ENCODE results near the gene EDDM13. TPM values are rescaled to one million over a fixed set of nuclear protein-coding genes. Genes with fewer than 3 reads are reported as not detected.
"Not testable (repeated sequence)": the region's sequence is repeated elsewhere in the genome, so short reads cannot be mapped to it uniquely, and the experiment has no call there.

Gene EDDM13
- total RNA-seq, 5 donors from 2014 or later (not counting 1 experiment from before 2014, with no cell fraction given), result not detected

DNA sequence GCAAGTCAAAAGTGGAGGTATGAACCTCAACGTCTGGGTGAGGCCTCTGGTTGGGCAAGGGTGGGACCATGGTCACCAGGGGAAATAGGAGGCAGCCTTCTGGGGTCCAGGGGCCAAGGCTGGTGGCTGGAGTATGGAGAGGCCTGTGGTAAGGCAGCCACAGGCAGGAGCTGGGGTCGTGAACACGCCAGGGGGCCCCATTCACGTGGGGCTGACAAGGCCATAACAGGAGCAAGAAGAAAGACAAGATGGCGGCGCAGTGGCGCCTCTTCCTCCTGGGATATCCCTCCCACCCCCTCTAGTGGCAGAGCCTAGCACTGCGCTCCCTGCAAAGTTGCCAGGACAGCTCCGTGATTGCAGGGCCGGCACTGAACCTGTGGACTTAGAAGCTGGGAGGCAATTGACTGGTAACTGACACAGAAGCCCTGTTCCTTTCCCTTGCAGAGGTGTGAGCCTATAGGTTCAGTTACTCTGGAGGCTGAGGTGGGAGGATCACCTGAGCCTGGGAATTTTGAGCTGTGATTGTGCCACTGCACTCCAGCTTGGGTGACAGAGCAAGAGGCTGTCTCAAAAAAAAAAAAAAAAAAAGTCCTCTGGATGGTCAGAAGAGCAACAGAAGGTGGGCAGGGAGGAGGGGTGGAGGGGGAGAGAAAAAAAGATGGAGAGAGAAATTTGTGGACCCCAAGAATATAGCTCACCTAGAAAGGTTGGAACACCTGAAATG is 19.7 kb upstream of the EDDM13 start:
- Mint-ChIP-seq H3K27me3 (peaks cover 0 to 2% of the 10 kb centered on the region in 2 donors), H3K4me1 (peaks cover 0 to 3% (median 0%) of the 10 kb centered on the region in 3 donors), H3K27ac (no peak overlapping the region), H3K36me3 (peaks cover 4% of the 10 kb centered on the region), H3K9me3 (peaks cover 0 to 3% (median 0%) of the 10 kb centered on the region in 3 donors), H3K4me3 (no peak overlapping the region)
- ChIA-PET POLR2A (no interaction called here), CTCF (interaction anchor here (0.6 to 3.5 kb wide), 13 partner anchors 8 to 846 kb away, joined by 3 to 78 read pairs (median 4); no protein-coding TSS in a partner anchor)
- Histone ChIP-seq H3K27me3 (replicated peaks in 1 of 2; ENCODE audit: control insufficient read depth in 2 of 2, extremely low read depth in 1 of 2, insufficient read depth in 2 of 2, low read length in 1 of 2) (no peaks in the 10 kb centered on the region), H3K4me3 (ENCODE audit: control insufficient read depth in 1 of 2, extremely low read depth in 1 of 2, low read length in 1 of 2) (no peak overlapping the region), H3K36me3 (ENCODE audit: control insufficient read depth in 2 of 2, extremely low read depth in 1 of 2, insufficient read depth in 1 of 2, low read length in 1 of 2) (no peaks in the 10 kb centered on the region), H3K27ac (ENCODE audit: low read length) (no peak overlapping the region), H3K9me3 (no peaks in the 10 kb centered on the region), H3K4me1 (ENCODE audit: control insufficient read depth in 1 of 2, extremely low read depth in 1 of 2, insufficient read depth in 2 of 2, low read length in 2 of 2) (peaks cover 0 to 6% of the 10 kb centered on the region in 2 experiments)
- DNase-seq, result peak; percentile 25 to 72 (median 60)
- ATAC-seq (replicated peaks in 1 of 4), result peak in 3 of 4 experiments; percentile 31 to 59 (median 49)
- 51% methylated on average over 7 of the region's 10 CpGs for WGBS (ENCODE audit: insufficient coverage)

DNA sequence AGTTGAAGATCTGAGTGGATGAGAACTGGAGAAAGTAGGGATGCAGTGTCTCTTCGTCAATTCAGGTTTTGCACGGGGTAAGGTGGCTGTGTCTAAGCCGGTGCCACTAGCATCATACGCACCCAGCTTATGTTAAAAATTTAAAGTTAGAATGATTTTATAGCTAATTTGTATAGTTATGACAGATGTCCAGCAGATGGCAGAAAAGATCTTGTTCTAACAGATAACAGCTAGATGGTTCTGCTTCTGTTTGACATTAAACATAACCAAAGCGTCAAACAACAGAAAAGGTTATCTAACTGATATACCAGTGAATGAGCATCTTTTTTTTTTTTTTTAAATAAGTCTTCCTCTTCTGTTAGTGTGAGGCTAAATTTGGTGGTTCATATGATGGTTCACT is 18.8 kb upstream of the EDDM13 start:
- Histone ChIP-seq H3K4me1 (ENCODE audit: control insufficient read depth in 1 of 2, extremely low read depth in 1 of 2, insufficient read depth in 2 of 2, low read length in 2 of 2) (peaks cover 0 to 6% of the 10 kb centered on the region in 2 experiments), H3K36me3 (ENCODE audit: control insufficient read depth in 2 of 2, extremely low read depth in 1 of 2, insufficient read depth in 1 of 2, low read length in 1 of 2) (no peaks in the 10 kb centered on the region), H3K9me3 (no peaks in the 10 kb centered on the region), H3K4me3 (ENCODE audit: control insufficient read depth in 1 of 2, extremely low read depth in 1 of 2, low read length in 1 of 2) (no peak overlapping the region), H3K27me3 (replicated peaks in 1 of 2; ENCODE audit: control insufficient read depth in 2 of 2, extremely low read depth in 1 of 2, insufficient read depth in 2 of 2, low read length in 1 of 2) (no peaks in the 10 kb centered on the region), H3K27ac (ENCODE audit: low read length) (no peak overlapping the region)
- 75% methylated on average over 2 of the region's 5 CpGs for WGBS (ENCODE audit: insufficient coverage)
- ATAC-seq (replicated peaks in 1 of 4) (peak in 2 of 4 experiments; percentile 27 to 39), DNase-seq (peak in 1 of 35 experiments; percentile 66)
- no peak overlapping the region for H3K4me3 Mint-ChIP-seq
- ChIA-PET POLR2A (interaction anchor here in 1 of 2 donors (0.7 kb wide), 1 partner anchor 81 kb away, joined by 3 read pairs; no protein-coding TSS in a partner anchor), CTCF (interaction anchor here (0.6 to 3.5 kb wide), 17 partner anchors 8 to 1574 kb away, joined by 3 to 78 read pairs (median 4); no protein-coding TSS in a partner anchor)
- peaks cover 4% of the 10 kb centered on the region for H3K36me3 Mint-ChIP-seq
- H3K4me1 Mint-ChIP-seq, result peaks cover 0 to 3% (median 0%) of the 10 kb centered on the region in 3 donors
- H3K27me3 Mint-ChIP-seq, result peaks cover 0 to 5% of the 10 kb centered on the region in 2 donors
- H3K27ac Mint-ChIP-seq, result no peak overlapping the region
- H3K9me3 Mint-ChIP-seq, result peaks cover 0 to 3% (median 0%) of the 10 kb centered on the region in 3 donors

DNA sequence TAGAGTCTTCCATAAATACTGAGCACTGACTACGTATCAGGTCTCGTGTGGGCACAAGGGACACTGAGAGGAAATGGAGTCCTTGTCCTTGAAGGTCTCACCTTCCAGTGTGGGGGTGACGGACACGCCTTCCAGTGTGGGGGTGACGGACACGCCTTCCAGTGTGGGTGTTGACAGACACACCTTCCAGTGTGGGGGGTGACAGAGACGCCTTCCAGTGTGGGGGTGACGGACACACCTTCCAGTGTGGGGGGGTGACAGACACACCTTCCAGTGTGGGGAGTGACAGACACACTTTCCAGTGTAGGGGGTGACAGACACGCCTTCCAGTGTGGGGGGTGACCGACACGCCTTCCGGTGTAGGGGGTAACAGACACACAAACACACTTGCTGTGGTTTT is 14.3 kb upstream of the EDDM13 start:
- Mint-ChIP-seq H3K4me1 (peaks cover 0 to 3% (median 0%) of the 10 kb centered on the region in 3 donors), H3K9me3 (no peaks in the 10 kb centered on the region), H3K4me3 (no peak overlapping the region), H3K27me3 (peaks cover 0 to 5% of the 10 kb centered on the region in 2 donors), H3K36me3 (peaks cover 3% of the 10 kb centered on the region), H3K27ac (no peak overlapping the region)
- 74% methylated on average over 8 of the region's 12 CpGs for WGBS (ENCODE audit: insufficient coverage)
- Histone ChIP-seq H3K9me3 (no peaks in the 10 kb centered on the region), H3K4me1 (ENCODE audit: control insufficient read depth in 1 of 2, extremely low read depth in 1 of 2, insufficient read depth in 2 of 2, low read length in 2 of 2) (no peaks in the 10 kb centered on the region), H3K27ac (ENCODE audit: low read length) (no peak overlapping the region), H3K4me3 (ENCODE audit: control insufficient read depth in 1 of 2, extremely low read depth in 1 of 2, low read length in 1 of 2) (no peak overlapping the region), H3K36me3 (ENCODE audit: control insufficient read depth in 2 of 2, extremely low read depth in 1 of 2, insufficient read depth in 1 of 2, low read length in 1 of 2) (no peaks in the 10 kb centered on the region), H3K27me3 (replicated peaks in 1 of 2; ENCODE audit: control insufficient read depth in 2 of 2, extremely low read depth in 1 of 2, insufficient read depth in 2 of 2, low read length in 1 of 2) (no peaks in the 10 kb centered on the region)
- ChIA-PET CTCF (no interaction called here), POLR2A (no interaction called here)
- no peak for DNase-seq
- ATAC-seq (replicated peaks in 1 of 4), result no peak

DNA sequence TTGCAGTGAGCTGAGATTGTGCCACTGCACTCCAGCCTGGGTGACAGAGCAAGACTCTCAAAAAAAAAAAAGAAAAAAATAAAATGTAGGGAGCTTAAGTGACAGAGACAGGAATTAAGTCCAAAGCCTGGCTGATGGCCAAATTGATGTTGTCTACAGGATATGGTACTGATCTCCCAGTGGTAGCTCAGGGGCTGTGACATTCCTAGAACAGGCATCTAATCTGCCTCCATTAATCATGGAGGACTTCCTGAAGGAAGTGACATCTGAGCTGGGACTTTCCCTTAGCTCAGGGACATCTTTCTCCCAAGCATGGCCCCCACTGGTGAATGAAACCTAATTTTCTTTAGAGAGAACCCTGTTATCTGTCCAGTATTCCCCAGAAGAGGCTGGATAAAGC is 11.4 kb upstream of the EDDM13 start:
- no peaks in the 10 kb centered on the region for H3K9me3 ChIP-seq
- Mint-ChIP-seq H3K27me3 (peaks cover 0 to 5% of the 10 kb centered on the region in 2 donors), H3K4me3 (no peak overlapping the region), H3K9me3 (no peaks in the 10 kb centered on the region), H3K27ac (no peak overlapping the region), H3K4me1 (no peaks in the 10 kb centered on the region), H3K36me3 (peaks cover 6% of the 10 kb centered on the region)
- H3K36me3 ChIP-seq (ENCODE audit: control insufficient read depth in 2 of 2, extremely low read depth in 1 of 2, insufficient read depth in 1 of 2, low read length in 1 of 2), result no peaks in the 10 kb centered on the region
- H3K4me1 ChIP-seq (ENCODE audit: control insufficient read depth in 1 of 2, extremely low read depth in 1 of 2, insufficient read depth in 2 of 2, low read length in 2 of 2), result no peaks in the 10 kb centered on the region
- no peaks in the 10 kb centered on the region for H3K27me3 ChIP-seq (replicated peaks in 1 of 2; ENCODE audit: control insufficient read depth in 2 of 2, extremely low read depth in 1 of 2, insufficient read depth in 2 of 2, low read length in 1 of 2)
- CTCF ChIA-PET, result interaction anchor here in 1 of 2 donors (0.7 to 1.2 kb wide), 3 partner anchors 8 to 185 kb away, joined by 3 to 4 read pairs (median 4); no protein-coding TSS in a partner anchor
- ATAC-seq (replicated peaks in 1 of 4) (no peak), DNase-seq (no peak)
- H3K4me3 ChIP-seq (ENCODE audit: control insufficient read depth in 1 of 2, extremely low read depth in 1 of 2, low read length in 1 of 2), result no peak overlapping the region
- POLR2A ChIA-PET, result no interaction called here
- H3K27ac ChIP-seq (ENCODE audit: low read length), result no peak overlapping the region

DNA sequence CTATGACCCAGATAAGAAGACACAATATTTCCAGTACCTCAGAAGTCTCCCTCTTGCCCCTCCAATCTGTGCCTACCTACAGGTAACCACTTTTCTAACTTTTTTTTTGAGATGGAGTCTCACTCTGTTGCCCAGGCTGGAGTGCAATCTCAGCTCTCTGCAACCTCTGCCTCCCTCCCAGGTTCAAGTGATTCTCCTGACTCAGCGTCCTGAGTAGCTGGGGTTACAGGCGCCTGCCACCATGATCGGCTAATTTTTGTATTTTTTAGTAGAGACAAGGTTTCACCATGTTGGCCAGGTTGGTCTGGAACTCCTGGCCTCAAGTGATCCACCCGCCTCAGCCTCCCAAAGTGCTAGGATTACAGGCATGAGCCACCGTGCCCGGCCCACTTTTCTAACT is 10.6 kb upstream of the EDDM13 start:
- H3K36me3 Mint-ChIP-seq; DNase-seq; H3K9me3 ChIP-seq; H3K4me1 ChIP-seq (ENCODE audit: control insufficient read depth in 1 of 2, extremely low read depth in 1 of 2, insufficient read depth in 2 of 2, low read length in 2 of 2); ATAC-seq (replicated peaks in 1 of 4); H3K4me1 Mint-ChIP-seq; H3K27ac ChIP-seq (ENCODE audit: low read length); H3K27me3 ChIP-seq (replicated peaks in 1 of 2; ENCODE audit: control insufficient read depth in 2 of 2, extremely low read depth in 1 of 2, insufficient read depth in 2 of 2, low read length in 1 of 2); H3K36me3 ChIP-seq (ENCODE audit: control insufficient read depth in 2 of 2, extremely low read depth in 1 of 2, insufficient read depth in 1 of 2, low read length in 1 of 2); H3K4me3 ChIP-seq (ENCODE audit: control insufficient read depth in 1 of 2, extremely low read depth in 1 of 2, low read length in 1 of 2); H3K4me3 Mint-ChIP-seq; POLR2A ChIA-PET; H3K27ac Mint-ChIP-seq; H3K9me3 Mint-ChIP-seq; H3K27me3 Mint-ChIP-seq: not testable (repeated sequence)
- no CpG with 5 or more reads among the region's 6 CpGs for WGBS (ENCODE audit: insufficient coverage)
- CTCF ChIA-PET, result interaction anchor here (0.6 kb wide), 2 partner anchors 8 to 106 kb away, joined by 3 read pairs; no protein-coding TSS in a partner anchor

DNA sequence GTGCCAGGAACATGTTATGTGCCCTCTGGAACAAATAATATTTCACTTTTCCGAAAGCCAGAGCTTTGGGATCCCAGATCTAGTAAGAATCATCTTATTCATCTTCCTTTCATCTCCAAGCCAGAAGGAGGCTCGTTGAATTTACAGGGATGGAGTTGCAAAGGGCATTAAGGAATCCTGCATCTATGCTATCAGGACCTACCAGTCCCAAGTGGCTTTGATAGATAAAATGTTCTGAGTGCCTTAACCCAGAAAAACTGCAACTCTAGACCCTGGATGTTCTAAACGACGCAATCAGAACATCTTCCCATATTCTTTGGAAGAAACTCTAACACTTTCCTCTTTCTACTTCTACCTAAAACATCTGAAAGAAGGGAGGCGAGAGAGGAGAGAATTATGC is 9.2 kb upstream of the EDDM13 start:
- Histone ChIP-seq H3K9me3 (no peaks in the 10 kb centered on the region), H3K4me3 (ENCODE audit: control insufficient read depth in 1 of 2, extremely low read depth in 1 of 2, low read length in 1 of 2) (no peak overlapping the region), H3K27ac (ENCODE audit: low read length) (no peak overlapping the region), H3K4me1 (ENCODE audit: control insufficient read depth in 1 of 2, extremely low read depth in 1 of 2, insufficient read depth in 2 of 2, low read length in 2 of 2) (no peaks in the 10 kb centered on the region), H3K27me3 (replicated peaks in 1 of 2; ENCODE audit: control insufficient read depth in 2 of 2, extremely low read depth in 1 of 2, insufficient read depth in 2 of 2, low read length in 1 of 2) (no peaks in the 10 kb centered on the region), H3K36me3 (ENCODE audit: control insufficient read depth in 2 of 2, extremely low read depth in 1 of 2, insufficient read depth in 1 of 2, low read length in 1 of 2) (no peaks in the 10 kb centered on the region)
- H3K27ac Mint-ChIP-seq, result no peak overlapping the region
- H3K4me1 Mint-ChIP-seq, result no peaks in the 10 kb centered on the region
- ChIA-PET POLR2A (no interaction called here), CTCF (no interaction called here)
- peaks cover 0 to 3% of the 10 kb centered on the region in 2 donors for H3K27me3 Mint-ChIP-seq
- no peak overlapping the region for H3K4me3 Mint-ChIP-seq
- ATAC-seq (replicated peaks in 1 of 4) (no peak), DNase-seq (no peak)
- WGBS (ENCODE audit: insufficient coverage), result 80% methylated on average over 1 of the region's 5 CpGs
- H3K9me3 Mint-ChIP-seq, result no peaks in the 10 kb centered on the region
- peaks cover 6% of the 10 kb centered on the region for H3K36me3 Mint-ChIP-seq
